ES-I3 (cell line): ENCODE data around the gene FOXN3.

Source experiments
- H3K36me3 ChIP-seq: 2 replicates; pipeline ENCODE4 v1.6.1; 2013; ENCODE audit warnings: mild to moderate bottlenecking, low read length, control low read depth, moderate library complexity; ENCODE audit not compliant: insufficient read depth
- H3K4me1 ChIP-seq: 2 replicates; pipeline ENCODE4 v1.6.1; 2013; ENCODE audit warnings: mild to moderate bottlenecking, control low read depth, low read length; ENCODE audit not compliant: insufficient read depth
- H3K9ac ChIP-seq: 2 replicates; pipeline ENCODE4 v1.6.1; 2013; ENCODE audit warnings: low read depth, mild to moderate bottlenecking, low read length, moderate library complexity
- H3K9me3 ChIP-seq: 2 replicates; pipeline ENCODE4 v1.6.1; 2013; ENCODE audit warnings: mild to moderate bottlenecking, low read length, moderate library complexity; ENCODE audit not compliant: control insufficient read depth, insufficient read depth

The FOXN3 gene

DNA sequence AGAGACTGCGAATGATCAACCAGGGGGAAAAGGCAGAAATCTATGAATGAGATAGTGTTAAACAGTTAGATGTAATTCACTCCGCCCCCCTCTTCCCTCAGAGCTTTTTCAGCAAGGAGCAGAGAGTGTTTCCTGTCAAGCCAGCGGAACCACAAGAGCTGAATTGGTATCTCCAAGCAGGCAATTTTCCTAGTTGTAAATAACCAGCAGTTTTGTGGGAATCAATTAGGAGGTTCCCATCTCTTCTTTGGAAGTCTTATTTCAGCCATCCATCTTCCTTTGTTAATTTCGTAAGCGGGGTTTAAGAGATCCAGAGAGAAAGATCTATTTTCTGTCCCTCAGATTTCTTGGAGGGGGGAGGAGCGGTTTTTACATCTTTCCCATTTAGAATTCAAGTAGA, 178.0 kb downstream of the FOXN3 start:
- Histone ChIP-seq H3K36me3 (peaks cover 4% of the 10 kb centered on the region; the same call in 1 of the 2 replicates), H3K9ac (no peak overlapping the region), H3K9me3 (no peaks in the 10 kb centered on the region; the same call in 1 of the 2 replicates), H3K4me1 (peaks cover 13% of the 10 kb centered on the region)

DNA sequence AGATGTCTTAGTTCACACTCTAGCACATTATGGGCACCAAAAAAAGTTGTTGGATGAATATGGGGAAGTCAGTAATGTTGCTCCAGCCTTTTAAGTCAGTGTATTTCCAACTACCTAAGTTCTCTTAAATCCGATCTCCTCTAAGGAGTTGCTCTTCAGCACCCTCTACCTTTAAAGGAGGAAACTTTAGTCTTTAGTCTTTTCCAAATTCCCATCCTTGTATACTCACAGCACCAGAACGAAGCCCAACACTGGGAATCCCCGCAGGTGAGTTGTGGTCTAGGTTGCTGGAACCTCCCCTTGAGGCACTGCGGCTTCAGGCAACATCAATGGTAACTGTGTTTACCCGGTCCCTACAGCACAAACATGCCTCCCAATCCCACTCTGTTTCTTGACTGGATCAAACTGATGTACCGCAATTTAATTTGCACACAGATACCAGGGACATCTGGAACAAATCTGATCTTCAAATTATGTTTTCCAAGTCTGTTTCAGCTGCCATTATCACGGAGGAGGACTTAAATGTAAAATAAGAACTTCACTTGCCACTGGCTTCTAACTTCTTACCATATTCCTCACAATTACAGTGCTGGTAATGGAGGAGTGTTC, 179.0 kb downstream of the FOXN3 start:
- Histone ChIP-seq H3K9ac (no peak overlapping the region), H3K4me1 (peaks cover 3% of the 10 kb centered on the region), H3K9me3 (no peaks in the 10 kb centered on the region; the same call in 1 of the 2 replicates)

DNA sequence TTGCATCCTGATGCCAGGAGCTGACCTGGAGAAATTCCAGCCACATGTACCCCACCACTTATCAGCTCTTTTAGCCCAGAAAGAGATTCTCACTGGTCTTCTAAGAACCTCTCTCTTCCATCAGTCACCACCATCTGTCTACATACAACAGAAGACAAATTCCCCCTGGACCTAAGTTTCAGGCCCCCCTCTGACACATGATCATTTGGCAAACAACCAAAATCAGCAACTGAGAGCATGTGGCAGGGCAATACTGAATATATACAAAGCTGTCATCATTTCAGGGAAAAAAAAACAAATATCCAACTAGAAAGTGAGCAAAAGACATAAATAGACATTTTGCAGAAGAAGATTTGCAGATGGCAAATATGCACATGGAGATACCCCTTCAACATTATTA, 180.2 kb downstream of the FOXN3 start:
- H3K4me1 ChIP-seq, result no peaks in the 10 kb centered on the region
- H3K36me3 ChIP-seq, result peaks cover 4% of the 10 kb centered on the region; the same call in 1 of the 2 replicates
- H3K9me3 ChIP-seq, result no peaks in the 10 kb centered on the region; the same call in 1 of the 2 replicates
- H3K9ac ChIP-seq, result no peak overlapping the region

More for the DNA sequence above, 179.0 kb downstream of the FOXN3 start:
- H3K36me3 ChIP-seq, result peaks cover 4% of the 10 kb centered on the region; the same call in 1 of the 2 replicates

DNA sequence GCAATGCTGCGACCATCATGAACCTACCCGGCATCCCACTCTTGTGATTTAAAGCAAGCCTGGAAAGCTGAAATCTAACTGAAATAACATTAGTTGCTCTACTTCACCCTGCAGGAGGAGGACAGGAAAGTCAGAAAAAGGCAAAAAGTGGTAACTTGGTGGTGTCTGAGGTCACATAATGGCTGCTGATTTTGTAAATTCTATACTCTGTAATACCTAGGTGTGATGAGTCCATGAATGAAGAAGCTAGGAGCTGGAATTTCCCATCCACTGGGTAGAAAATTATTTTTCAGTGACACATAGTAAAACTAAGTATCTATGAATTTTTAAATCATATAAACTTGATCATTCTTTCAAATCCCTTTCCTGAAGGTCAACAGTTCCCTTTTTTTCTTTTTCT, 183.8 kb downstream of the FOXN3 start:
- H3K36me3 ChIP-seq, result peaks cover 3% of the 10 kb centered on the region; the same call in 1 of the 2 replicates
- H3K4me1 ChIP-seq, result no peaks in the 10 kb centered on the region
- H3K9ac ChIP-seq, result no peak overlapping the region

DNA sequence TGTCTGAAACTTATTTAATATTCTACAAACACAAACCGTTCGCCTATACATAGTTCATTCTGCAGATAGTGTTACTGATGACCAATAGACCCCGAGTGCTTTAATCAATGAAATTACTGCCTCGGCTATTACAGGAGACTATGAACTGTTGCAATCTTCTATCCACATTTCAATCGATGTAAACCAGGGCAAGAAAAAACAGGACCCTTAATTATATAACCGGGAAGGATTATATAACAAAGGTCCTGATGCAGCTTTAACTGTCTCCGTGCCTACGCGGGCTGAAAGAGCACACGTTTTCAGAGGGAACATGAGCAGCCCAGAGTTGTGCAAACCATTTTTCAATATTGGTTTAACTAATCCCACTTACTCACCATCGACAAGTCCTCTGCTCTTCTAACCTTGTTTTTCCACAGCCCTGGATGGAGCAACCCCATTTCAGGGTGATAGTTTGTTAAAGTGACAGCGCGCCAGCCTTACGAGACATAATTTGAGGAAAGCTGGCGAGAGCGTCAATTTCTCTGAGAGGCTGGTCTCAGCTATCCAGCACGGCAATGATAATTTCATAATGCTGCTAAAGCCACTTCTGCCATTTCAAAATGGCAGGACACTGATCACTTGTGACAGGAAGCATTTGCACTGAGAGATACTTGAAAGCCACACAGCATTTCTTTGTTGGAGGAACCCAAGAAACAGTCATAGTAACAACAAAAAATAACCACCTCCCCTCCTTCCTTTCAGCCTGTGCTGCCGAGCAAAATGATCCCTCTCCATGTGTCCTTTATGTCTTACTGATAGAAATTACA, 184.6 kb downstream of the FOXN3 start:
- H3K36me3 ChIP-seq, result no peaks in the 10 kb centered on the region
- no peaks in the 10 kb centered on the region; the same call in 1 of the 2 replicates for H3K9me3 ChIP-seq
- no peaks in the 10 kb centered on the region for H3K4me1 ChIP-seq
- H3K9ac ChIP-seq, result no peak overlapping the region

More for the DNA sequence above, 183.8 kb downstream of the FOXN3 start:
- H3K9me3 ChIP-seq, result no peaks in the 10 kb centered on the region; the same call in 1 of the 2 replicates

DNA sequence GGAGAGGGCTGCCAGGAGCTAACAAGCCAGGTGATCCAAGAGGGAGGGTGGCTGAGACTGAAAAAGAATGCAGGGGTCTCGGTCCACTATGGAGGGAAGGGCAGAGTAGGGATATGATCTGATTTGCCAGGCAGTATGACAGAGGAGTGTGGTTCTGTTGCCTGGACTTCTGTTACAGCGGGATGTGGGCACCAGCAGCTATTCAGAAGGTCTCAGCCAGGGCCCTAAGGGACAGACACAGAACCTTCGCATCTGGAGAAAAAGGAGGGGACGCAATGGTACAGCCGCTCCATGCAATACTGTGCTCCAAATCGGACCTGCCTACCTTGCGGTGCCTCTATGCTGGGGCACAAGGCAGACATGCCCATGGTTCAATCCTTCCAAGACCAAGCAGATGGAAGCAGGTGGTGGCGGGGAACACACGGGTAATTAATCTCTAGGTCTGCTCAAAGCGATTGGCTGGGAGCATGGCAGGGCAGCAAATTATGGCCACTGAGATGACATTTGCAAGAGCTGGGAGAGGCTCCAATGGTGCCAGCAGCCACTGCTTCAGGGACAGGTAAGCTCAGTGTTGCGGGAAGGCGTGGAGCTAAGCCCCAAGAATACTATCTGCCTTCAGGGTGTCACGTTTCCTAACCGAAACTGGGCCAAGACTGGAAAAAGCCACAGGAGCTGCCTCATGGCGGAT, 185.5 kb downstream of the FOXN3 start:
- Histone ChIP-seq H3K36me3 (no peaks in the 10 kb centered on the region; the same call in 1 of the 2 replicates), H3K4me1 (peaks cover under 1% of the 10 kb centered on the region; the same call in 1 of the 2 replicates), H3K9ac (no peak overlapping the region), H3K9me3 (no peaks in the 10 kb centered on the region)

DNA sequence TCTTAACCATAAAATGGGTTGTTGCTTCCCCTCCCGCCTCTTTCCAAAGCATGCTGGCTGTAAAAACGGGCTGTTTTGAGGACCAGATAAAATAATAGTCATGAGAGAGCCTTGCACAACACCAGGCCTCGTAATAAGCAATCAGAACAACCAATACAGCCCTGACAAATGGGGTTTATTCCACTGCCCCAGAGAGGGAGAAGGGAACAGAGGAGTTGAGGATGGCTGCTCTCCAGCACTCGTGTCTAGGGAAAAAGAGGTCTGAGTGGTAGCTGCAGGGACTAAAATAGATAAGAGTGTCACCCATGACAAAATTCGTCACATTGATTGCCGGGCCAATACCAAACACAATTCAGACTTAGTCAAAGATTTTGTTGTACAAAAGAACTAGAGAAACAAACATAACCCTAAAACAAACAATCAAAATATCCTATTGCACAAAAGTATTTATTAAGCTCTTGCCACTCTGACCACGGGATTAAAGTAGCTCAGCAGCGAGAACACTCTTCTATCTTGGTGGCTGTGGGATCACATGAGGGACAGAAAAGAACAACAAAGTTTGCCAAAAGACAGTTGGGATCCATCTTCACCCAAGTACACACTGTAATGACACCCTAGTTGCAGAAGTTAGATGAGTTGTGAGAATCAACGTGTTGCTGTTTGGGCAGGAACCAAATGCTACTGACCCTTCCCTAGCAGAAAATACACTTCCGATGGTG, 188.0 kb downstream of the FOXN3 start:
- Histone ChIP-seq H3K36me3 (no peaks in the 10 kb centered on the region; the same call in 1 of the 2 replicates), H3K4me1 (peaks cover 4% of the 10 kb centered on the region; the same call in 1 of the 2 replicates), H3K9me3 (no peaks in the 10 kb centered on the region), H3K9ac (no peak overlapping the region)

DNA sequence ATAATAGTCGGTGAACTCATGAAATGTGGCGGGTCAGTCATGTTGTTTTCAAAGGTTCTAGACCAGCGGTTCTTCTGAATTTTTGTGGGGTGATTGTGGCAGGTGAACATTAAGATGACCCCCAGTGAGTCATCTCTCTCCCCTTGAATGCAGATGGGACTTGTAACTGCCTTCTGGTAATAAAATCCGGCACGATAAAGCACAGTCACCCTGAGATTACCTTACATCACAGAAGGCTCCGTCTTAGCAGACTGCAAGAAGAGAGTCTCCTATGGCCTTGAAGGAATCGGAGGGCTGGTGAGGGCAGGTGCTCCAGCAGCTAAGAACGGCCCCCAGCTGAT, 189.6 kb downstream of the FOXN3 start:
- Histone ChIP-seq H3K36me3 (no peaks in the 10 kb centered on the region; the same call in 1 of the 2 replicates), H3K9me3 (no peaks in the 10 kb centered on the region), H3K9ac (no peak overlapping the region), H3K4me1 (peaks cover 4% of the 10 kb centered on the region; the same call in 1 of the 2 replicates)

DNA sequence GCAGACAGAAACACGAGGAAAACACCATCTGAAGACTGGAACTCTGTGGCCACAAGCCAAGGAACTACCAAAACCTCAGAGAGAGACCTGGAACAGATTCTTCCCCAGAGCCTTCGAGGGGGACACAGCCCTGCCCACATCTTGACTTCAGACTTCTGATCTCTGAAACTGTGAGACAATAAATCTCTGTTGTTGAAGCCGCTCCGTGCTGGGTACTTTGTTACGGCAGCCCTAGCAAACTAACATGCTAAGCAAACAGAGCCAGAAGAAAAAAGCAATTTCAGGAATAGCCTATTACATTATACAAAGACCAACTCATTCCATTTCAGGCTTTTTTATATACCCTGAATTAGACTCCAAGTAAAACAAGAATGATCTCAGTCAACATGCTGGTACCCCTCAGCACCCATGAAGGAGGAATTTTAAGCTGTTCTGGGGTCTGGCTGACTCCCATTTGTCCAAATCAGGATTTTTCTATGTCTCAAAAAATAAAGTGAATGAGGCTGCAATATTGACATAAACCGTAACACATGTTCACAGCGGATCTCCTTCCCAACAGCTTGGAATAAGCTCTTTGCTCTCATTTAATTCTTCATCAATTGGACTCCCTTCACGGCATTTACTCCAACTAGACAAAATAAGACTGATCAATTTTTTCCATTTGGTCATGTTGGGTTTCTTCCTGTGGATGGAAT, 190.1 kb downstream of the FOXN3 start:
- H3K4me1 ChIP-seq, result peaks cover 4% of the 10 kb centered on the region; the same call in 1 of the 2 replicates
- no peaks in the 10 kb centered on the region; the same call in 1 of the 2 replicates for H3K36me3 ChIP-seq
- no peak overlapping the region for H3K9ac ChIP-seq
- no peaks in the 10 kb centered on the region for H3K9me3 ChIP-seq

DNA sequence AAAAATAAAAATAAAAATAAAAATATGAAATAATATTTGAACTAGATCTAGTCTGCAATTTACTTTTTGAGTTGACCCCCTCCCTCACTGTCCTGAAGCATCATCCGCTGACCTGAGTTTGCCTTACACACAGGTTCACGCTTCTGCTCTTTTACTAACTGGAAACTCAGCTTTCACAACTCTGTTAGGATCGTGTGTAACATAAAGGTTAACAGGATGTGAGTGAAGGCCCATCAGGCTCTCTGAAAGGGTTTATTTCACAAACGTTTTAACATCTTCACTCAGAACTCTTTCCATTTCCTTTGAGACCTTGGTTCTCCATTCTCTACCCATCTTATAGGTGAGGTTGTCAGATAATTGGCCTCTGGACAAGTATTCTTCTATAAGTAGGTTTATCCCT, 191.4 kb downstream of the FOXN3 start:
- Histone ChIP-seq H3K9ac (no peak overlapping the region), H3K4me1 (peaks cover 4% of the 10 kb centered on the region; the same call in 1 of the 2 replicates), H3K36me3 (no peaks in the 10 kb centered on the region; the same call in 1 of the 2 replicates), H3K9me3 (no peaks in the 10 kb centered on the region)

DNA sequence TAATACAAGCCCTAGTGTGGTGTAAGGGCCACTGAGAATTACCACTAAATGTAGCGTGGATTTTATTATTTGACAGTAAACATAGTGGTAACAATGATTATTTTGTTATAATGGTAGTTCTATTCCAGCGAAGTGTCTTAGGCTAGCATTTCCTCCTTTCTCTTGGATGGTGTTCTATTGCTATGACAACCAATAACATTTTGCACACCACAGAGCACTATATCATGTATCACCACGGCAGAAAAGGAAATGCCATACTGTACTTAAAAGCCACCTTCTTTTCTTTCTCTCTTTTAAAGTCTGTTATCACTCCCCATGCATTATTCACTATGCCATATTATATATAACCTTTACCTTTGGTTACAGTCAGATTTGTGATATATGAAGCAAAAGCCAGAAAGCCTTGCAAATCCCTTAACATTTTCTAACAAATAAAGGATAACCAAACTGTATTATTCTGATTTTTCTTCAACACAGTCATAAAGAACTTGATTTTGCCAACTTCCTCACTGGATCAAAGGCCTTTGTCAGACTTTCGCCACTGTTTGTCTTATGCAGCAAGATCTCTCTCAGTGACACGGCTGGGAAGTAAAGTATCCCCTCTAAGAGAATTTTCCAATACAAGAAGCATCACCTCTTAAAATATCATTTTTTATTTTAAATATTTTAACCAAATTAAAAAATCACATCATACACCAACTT, 195.8 kb downstream of the FOXN3 start:
- Histone ChIP-seq H3K9me3 (no peaks in the 10 kb centered on the region), H3K36me3 (peaks cover 8% of the 10 kb centered on the region; the same call in 1 of the 2 replicates), H3K9ac (no peak overlapping the region), H3K4me1 (0 out of 2 replicates have a peak, but pooled peaks cover under 1% of the 10 kb centered on the region)

DNA sequence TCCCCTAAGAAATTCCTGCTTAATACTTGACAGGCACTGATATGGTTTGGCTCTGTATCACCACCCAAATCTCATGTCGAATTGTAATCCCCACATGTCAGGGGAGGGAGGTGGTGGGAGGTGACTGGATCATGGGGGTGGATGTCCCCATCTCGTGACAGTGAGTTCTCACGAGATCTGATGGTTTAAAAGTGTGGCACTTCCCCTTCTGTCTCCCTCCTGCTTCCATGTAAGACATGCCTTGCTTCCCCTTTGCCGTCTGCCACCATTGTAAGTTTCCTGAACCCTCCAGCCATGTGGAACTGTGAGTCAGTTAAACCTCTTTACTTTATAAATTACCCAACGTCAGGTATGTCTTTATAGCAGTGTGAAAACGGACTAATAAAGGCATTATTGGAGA, 198.0 kb downstream of the FOXN3 start:
- Histone ChIP-seq H3K9me3 (no peaks in the 10 kb centered on the region), H3K4me1 (no peaks in the 10 kb centered on the region; the same call in 1 of the 2 replicates), H3K36me3 (peaks cover 8% of the 10 kb centered on the region), H3K9ac (no peak overlapping the region)

DNA sequence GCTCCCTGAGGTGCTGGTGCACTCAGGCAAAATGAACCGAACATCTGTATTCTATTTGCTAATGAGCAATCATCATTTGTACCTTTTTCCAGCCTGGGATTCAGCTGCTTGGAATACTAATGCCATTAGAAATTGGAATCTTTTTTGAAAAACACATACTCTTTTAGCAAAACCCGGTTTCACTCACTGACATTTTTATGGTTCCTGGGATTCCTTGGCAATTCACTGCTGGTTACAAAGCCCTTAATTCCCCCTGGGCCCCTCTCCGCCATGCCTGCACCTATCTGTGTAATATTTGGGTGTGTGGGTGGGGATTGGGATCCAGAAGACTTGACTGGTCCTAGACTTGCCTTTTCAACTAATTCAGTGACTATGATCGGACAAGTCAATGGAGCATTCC, 199.1 kb downstream of the FOXN3 start:
- no peak overlapping the region for H3K9ac ChIP-seq
- peaks cover 11% of the 10 kb centered on the region for H3K36me3 ChIP-seq

More for the DNA sequence above, 199.1 kb downstream of the FOXN3 start:
- H3K4me1 ChIP-seq, result no peaks in the 10 kb centered on the region; the same call in 1 of the 2 replicates
- no peaks in the 10 kb centered on the region for H3K9me3 ChIP-seq
